RPMI7951 (cell line): Measurements from ENCODE around the gene DNAAF3. TPM values are rescaled to one million over a fixed set of nuclear protein-coding genes. Genes with fewer than 3 reads are reported as not detected.

Source experiments
- DNase-seq: peaks from one replicate; pipeline ENCODE4 v3.0.0-alpha.2; 2012; ENCODE audit warnings: low read depth
- total RNA-seq: library from RNA; depleted of rRNA; stranded (reverse); fragments of >200 nt; shearing (Covaris generic); gene quantifications from 2 replicates; pipeline ENCODE4 v1.2.3, GENCODE V29; 2014; rRNA removed

DNAAF3 gene
- total RNA-seq, result 1.4 and 1.6 TPM in 2 replicates

- DNase-seq, result peak; percentile 98
Observed at GRCh38 chr19:55166530-55167268, at the start of gene DNAAF3. TSS of gene DNAAF3 (minus strand) at chr19:55166613. CDS start at chr19:55166413, 200 bp downstream.

GRCh38 chr19:55213547-55213946 lies 47.1 kb upstream of the DNAAF3 start:
- DNase-seq, result no peak

GRCh38 chr19:55212447-55212846 lies 46.0 kb upstream of the DNAAF3 start:
- peak; percentile 15 for DNase-seq

DNA sequence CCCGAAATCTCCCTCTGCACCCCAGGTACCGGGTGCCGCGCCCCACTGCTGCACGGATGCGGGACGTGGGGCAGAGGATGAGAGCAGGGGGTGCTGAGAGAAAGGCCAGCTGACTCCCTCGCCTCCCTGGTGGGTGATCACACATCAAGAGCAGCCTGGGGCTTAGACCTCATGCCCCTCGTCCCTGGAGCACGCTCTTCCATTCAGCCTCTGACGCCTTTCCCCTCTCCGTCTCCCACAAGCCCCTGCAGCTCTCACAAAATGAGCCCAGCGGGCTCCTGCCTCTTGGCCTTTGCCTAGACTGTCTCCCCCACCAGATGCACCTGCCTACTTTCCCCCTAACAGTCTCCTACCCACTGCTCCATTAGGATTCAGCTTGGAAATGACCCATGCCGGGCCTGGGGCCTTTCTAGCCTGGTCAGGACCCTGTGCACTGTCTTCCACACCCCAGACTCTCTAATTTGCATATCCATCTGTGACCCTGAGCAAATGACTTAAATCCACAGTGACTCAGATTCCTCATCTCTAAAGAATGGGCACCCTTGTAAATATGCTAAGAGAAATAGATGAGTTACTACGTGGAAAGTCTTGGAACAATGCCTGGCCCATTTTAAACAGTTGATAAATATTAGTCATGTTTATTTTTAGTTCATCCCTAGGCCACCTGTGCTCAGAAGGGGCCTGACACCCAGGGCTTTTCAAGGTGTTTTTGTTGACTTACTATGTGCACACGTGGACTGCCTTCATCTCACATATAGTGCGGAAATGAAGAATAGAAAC lies 43.5 kb upstream of the DNAAF3 start:
- DNase-seq, result peak; percentile 95

DNA sequence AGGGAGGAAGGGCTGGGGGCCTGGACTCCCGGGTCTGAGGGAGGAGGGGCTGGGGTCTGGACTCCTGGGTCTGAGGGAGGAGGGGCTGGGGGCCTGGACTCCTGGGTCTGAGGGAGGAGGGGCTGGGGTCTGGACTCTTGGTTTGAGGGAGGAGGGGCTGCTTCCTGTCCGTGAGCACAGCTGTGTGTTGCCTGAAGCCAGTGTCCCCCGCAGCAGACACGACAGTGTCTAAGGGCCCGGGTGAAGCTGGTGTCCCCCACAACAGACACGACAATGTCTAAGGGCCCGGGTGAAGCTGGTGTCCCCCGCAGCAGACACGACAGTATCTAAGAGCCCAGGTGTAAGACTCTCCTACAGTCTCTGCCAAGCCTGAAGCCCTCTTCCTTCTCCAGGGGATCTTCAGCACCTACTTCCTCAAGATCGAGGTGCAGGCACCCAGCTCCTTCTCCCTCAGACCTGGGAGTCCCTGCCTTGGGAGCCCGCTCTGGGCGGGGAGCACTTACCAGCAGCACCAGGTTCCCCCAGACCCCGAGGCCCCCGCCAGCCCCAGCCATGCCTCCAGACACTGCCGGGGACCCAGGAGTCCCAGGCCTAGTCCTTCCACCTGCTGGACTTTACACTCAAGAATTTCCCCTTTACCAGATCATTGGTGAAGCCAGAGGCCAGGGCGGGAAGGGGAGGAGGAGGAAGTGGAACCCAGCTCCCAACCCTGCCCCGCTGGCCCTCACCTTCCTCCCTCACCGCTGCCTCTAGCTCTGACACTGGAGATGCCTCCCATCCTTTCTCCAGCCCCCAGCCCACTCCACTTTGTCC lies 42.7 kb upstream of the DNAAF3 start, which contains the start of gene PTPRH:
TSS of gene PTPRH (minus strand) at position 622 of the 813 bp plus-strand sequence. CDS start at position 554, 68 bp downstream.
- DNase-seq, result no peak

DNA sequence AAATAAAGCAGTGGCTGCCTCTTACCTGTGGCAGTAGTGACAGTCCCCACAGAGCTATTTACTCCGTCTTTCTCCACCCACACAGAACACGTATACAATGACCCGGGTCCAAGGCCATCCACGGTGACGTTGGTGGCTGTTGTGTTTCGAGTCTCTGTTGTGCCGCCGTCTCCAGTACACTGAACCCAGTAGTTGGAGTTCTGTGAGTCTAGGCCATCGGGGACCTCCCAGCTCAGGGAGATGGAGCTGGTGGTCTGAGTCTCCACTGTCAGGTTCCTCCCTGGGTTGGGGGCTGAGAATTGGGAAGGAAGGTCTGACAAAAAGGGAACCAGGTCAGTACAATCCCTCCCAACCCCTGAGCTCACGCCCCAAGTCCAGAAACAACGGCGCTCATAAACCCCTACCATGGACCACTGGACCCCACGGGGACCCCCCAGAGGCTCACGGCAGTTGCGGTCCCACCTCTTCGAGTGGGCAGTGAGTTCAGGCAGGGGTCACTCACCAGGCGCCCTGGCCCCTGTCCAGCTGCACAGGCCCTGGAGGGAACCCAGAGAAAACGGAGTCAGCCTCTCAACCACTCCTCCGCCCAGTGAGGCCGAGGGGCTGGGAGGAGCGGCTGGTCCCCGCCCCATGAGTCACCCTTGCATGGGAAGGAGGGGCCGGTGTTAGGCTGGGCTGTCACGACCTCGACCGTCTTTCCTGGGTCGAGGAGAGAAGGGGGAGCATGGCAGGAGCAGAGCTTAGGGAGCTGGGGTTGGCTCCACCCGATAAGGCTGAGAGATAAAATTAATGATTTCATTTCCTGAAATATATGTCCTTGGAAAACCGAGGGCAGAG lies 40.5 kb upstream of the DNAAF3 start:
- DNase-seq, result peak; percentile 95

DNA sequence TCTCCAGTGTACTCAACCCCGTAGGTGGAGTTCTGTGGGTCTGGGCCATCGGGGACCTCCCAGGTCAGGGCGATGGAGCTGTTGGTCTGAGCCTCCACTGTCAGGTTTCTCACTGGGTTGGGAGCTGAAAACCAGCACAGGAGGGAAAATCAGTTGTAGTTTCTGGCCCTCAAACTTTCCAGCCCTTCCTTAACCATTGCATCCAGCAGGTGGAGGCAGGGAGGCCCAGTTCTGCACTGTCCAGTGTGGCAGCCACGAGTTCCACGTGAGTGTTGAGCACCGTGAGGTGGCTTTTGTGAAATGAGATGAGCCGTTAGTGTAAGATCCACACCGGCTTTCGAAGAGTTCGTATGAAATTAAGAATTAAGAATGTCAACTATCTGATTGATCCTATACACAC lies 35.8 kb upstream of the DNAAF3 start:
- peak; percentile 28 for DNase-seq

DNA sequence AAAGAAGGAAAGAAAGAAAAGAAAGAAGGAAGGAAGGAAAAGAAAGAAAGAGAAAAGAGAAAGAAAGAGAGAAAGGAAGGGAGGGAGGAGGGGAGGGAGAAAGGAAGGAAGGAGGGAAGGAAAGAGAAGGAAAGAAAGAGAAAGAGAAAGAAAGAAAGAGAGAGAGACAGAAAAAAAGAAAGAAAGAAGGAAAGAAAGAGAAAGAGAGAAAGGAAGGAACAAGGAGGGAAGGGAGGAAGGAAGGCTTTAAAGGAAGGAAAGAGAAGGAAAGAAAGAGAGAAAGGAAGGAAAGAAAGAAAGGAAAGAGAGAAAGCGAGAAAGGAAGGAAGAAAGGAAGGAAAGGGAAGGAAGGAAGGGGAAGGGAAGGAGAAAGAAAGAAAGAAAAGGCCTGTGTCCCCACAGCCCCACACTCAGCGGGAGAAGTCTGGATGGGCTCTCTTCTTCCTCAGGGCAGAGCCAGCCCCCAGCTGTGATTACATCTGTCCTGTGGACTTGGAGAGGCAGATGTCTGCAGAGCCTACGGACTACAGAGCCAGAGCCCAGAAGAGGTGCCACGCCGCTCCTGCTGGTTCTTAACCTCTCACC lies 33.3 kb upstream of the DNAAF3 start:
- DNase-seq, result no peak

- no peak for DNase-seq
Observed at GRCh38 chr19:55198651-55199050, 32.2 kb upstream of the DNAAF3 start.

- DNase-seq, result peak; percentile 28
Observed at GRCh38 chr19:55197528-55197927, 31.1 kb upstream of the DNAAF3 start.

DNA sequence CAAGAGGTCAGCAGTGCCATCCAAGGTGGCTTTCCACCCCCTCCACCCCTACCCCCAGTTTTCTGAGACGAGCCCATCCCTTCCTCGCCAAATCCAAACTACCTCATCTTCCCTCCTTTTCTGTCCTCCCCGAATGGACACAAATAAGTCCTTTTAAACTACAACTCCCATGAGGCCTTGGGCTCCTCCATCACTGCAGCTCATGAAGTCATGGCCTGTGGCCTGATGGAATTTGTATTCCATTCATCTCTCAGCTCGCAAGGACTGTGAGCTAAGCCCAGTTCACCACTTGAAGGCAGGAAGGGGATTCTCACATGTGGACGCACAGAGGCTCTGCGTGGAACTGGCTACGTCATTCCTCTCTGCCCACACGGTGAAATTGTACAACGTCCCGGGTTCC lies 30.4 kb upstream of the DNAAF3 start:
- peak; percentile 23 for DNase-seq

DNA sequence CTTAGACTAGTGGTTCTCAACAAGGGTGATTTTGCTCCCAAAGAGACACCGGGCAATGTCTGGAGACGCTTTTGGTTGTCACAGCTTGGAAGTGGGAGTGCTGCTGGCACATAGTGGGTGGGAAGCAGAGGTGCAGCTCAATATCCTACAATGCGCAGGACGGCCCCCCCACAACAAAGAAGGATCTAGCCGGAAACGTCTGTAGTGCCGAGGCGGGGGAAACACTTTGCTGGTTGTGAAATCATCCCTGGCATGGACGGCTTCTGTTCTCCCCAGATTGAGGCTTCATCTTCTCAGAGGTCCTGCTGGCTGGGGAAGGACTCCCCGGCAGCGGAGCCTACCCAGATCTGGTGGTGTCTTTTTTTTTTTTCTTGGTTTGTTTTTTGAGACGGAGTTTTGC lies 27.1 kb upstream of the DNAAF3 start:
- no peak for DNase-seq

GRCh38 chr19:55189403-55189835 lies 23.0 kb upstream of the DNAAF3 start:
- peak; percentile 99 for DNase-seq

DNA sequence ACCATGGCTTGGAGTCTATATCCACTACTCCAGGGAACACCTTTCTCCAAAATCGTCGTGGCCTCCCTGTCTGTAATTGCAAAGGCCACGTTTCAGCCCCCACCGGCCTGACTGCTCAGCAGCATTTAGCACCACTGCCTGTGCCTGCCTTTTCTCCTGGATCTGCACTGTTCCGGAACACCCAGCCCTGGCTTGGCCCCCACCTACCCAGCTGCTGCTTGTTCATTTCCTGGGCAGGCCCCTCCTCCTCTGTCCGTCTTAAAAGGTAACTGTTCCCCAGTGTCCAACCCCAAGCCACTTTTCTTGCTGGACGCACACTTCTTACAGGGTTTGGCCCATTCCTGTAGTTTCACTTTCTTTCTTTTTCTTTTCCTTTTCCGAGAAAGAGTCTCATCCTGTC lies 22.2 kb upstream of the DNAAF3 start:
- DNase-seq, result no peak

DNA sequence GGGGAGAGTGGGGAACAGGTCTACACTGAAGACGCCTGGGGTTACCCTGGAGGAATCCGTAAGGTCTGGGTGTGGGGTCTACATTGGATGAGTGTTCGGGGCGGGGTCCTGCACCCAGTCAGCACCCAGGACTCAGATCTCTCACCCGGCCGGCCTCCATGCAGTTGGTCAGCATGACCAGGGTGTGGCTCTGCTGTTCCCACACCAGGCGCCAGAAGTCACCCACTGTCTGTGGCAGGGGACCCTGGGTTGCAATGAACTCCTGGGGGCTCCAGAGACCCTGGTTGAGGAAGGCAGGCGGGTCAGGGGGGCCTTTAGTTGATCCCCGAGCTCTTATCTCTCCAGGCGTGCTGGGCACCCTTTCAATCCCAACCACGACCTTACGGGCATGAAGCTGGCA lies 19.7 kb upstream of the DNAAF3 start:
- DNase-seq, result no peak

DNA sequence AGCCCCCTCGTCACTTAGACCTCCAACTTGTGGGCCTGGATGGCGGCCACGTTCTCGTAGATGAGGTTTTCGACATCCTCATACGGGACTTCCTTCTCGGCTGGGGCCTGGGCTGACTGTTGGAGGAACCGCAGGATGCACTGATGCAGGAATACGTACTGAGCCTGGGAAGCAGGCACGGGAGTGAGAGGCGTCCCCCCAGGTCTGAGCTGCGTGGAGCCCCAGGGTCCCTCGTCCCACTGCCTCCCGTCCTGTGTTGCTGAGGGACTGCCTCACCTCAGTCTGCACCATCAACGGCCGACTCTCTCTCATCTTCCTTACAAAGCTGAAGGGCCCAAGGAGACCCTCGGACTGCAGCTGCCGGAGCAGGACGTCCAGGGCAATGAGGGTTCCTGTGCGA lies 15.3 kb upstream of the DNAAF3 start:
- DNase-seq, result no peak

DNA sequence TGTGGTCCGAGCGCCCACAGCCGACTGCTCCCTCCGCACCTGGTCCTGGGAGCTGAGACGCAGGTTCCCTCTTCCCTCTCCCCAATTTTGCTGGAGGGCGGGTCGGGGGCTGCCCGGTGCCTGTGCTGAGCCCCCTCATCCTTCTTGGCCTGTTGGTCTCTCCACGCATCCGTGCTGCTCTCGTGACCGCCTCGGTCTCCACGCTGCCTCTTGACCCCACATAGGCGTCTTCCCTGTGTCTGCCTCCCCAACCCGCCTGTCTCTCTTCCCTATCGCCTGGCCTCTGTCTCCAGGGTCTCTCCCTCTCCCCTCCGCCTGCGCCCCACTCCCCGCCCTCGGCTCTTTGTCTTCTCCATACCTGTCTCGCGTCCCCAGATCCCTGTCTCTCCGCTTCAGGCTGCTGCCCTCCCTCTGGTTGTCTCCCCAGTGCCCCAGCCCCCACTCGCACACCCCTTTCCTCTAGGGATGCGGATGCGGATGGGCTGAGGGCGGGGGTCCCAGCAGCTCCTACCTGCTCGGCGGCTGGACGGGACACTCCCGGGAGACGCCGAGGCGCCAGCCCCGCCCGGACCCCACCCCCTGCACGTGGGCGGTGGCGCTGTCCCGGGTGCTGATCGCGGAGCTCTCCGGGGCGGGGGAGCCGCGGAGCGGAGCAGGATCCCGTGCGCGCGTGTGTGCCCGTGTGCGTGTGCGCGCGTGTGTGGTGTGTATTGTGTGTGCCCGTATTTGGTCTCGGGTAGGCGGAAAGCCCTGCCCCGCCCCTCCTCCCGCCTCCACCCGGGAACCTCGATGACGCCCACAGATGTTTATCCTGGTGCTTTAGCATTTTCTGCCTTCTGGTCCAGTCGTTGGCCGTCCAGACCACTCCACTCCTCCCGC lies 13.4 kb upstream of the DNAAF3 start, which contains the start of gene SYT5:
TSS of gene SYT5 (minus strand) at position 684 of the 879 bp plus-strand sequence. CDS start 1,248 bp downstream, outside the sequence.
- DNase-seq, result peak; percentile 35

DNA sequence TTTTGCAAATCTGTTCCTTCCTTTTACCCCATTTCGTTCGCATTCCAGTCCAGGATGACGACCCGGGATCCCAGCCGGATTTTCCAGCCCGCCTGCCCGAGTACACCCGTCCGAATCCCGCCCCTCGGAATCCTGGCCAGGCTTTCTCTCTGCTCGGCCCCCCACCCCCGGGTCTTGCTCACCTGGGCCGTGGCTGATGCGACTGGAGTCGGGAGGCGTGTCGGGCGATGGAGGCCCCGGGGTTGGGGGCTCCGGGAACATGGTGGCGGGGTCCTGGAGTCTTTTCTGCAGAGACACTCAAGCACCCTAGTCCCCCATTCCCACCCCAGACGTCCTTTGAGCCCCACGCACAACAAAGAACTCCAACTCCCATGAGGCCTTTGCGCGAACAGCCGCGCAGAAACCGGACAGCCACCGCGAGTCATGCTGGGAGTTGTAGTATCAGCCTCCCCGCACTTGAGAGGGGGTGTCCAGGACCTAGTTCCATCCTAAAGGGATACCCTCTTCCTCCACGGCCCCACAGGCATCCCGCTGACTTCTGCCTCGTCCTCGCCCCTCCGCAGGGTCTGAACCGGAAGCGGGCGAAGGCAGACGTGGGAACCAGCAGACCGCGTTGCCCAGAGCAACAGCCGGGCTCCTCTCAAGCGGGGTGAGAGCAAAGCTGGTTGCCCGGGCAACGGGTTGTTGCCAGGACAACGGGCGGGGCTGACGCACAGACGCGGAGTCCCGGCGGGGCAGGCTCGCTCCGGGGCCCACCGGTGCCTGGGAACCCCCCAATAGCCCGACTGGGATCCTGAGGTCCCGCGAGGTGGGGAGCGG lies 12.6 kb upstream of the DNAAF3 start:
- DNase-seq, result peak; percentile 87

- no peak for DNase-seq
Observed at GRCh38 chr19:55176076-55176475, 9.7 kb upstream of the DNAAF3 start.
